IPS-18c (cell line): ENCODE measurements around the gene INPP1.

Experiments
- H3K4me3 ChIP-seq: 2 replicates; pipeline ENCODE4 v1.7.0; 2013; ENCODE audit warnings: low read depth, mild to moderate bottlenecking, low read length, moderate library complexity; ENCODE audit not compliant: insufficient read depth
- H3K9me3 ChIP-seq: one replicate; pipeline ENCODE4 v1.6.1; 2013; ENCODE audit warnings: mild to moderate bottlenecking, low read length, moderate library complexity; ENCODE audit not compliant: control insufficient read depth, insufficient read depth

Gene INPP1

GRCh38 chr2:190415251-190415650 lies 71.9 kb downstream of the INPP1 start:
- H3K4me3 ChIP-seq: no peak overlapping the region
- no peaks in the 10 kb centered on the region for H3K9me3 ChIP-seq

GRCh38 chr2:190415794-190416775 lies 72.7 kb downstream of the INPP1 start:
- Histone ChIP-seq H3K4me3 (no peak overlapping the region), H3K9me3 (no peaks in the 10 kb centered on the region)

- Histone ChIP-seq H3K9me3 (no peaks in the 10 kb centered on the region), H3K4me3 (no peak overlapping the region)
Measured at GRCh38 chr2:190417045-190417842, 73.9 kb downstream of the INPP1 start.

- no peaks in the 10 kb centered on the region for H3K9me3 ChIP-seq
Measured at GRCh38 chr2:190418727-190419126, 75.3 kb downstream of the INPP1 start.

GRCh38 chr2:190420801-190421200 lies 77.4 kb downstream of the INPP1 start:
- H3K9me3 ChIP-seq: no peaks in the 10 kb centered on the region
- H3K4me3 ChIP-seq: no peak overlapping the region

More at GRCh38 chr2:190418727-190419126, 75.3 kb downstream of the INPP1 start:
- H3K4me3 ChIP-seq: no peak overlapping the region
